ENCODE measurements around the gene EEF1AKMT3.
"Not testable (repeated sequence)": the region's sequence is repeated elsewhere in the genome, so short reads cannot be mapped to it uniquely, and the experiment has no call there.

EEF1AKMT3 gene

DNA sequence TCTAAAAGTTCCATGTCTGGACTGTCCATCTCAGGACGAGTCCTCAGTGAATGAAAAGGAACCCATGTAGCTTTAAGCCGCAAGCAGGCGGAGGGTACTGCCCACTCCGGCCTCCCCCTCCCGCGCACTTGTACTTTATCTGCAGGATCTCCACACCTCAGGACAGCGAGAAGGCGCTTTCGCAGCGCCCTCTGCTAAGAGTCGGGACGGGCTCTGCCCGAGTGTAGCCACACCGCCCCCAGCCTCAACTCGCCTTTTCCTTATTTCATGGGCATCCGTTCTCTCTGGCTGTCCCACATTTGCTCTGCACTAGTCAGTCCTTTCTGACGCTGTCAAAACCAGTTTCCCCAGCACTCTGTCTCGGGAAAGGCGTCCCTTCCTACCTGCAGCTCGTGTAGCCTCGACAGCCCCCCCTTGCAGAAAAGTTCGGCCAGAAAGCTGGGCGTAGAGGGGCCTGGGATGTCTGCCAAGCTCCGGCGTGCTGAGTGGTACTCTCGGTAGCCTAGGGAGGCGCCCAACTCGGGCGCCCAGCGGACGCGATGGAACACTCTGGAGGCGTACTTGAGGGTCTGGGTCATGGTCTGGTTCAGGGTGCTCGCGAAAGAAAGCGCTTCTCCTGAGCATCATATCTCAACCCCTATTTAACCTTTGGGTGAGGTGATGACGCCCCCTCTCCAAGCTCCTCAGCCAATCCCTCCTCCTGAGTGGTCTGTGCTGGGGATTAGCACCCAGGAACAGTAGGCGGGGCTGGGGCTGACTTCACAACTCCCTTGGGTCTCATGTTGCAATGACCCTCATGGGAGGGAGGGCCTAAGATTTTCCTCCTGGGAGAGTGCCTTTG, 5.7 kb upstream of the EEF1AKMT3 start, which contains the start of gene CYP27B1:
Gene CYP27B1, minus strand, starts transcription at position 615 of the 841 bp plus-strand sequence. Its CDS starts 37 bp downstream, at position 578.
- DNase-seq, result no peak

DNA sequence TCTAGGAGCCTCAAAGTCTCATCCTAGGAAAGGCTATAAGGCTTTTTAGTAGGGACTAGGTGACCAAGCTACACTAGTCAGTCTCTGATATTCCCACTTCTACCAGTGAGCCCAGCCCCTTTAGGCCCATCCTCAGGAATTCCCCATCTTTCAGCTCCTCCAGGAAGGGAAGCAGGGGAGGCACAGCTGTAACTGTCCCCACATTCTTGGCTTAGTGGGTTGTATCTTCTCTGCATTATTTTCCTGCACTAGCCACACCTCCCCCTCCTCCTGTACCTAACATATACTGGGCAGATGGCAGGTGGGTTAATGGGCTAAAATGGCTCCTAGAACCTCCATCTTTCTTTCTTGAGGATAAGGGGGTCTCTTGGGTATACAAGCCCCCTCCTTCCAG, 5.1 kb upstream of the EEF1AKMT3 start:
- DNase-seq, result no peak

DNA sequence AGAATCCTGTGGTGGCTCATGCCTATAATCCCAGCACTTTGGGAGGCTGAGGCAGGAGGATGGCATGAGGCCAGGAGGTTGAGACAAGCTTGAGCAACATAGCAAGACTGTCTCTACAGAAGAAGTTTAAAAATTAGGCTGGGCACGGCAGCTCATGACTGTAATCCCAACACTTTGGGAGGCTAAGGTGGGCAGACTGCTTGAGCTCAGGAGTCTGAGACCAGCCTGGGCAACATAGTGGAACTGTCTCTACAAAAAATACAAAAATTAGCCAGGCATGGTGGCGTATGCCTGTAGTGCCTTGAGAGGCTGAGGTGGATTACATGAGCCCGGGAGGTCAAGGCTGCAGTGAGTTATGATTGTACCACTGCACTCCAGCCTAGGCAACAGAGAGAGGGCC, 4.5 kb upstream of the EEF1AKMT3 start:
- DNase-seq, result no peak

DNA sequence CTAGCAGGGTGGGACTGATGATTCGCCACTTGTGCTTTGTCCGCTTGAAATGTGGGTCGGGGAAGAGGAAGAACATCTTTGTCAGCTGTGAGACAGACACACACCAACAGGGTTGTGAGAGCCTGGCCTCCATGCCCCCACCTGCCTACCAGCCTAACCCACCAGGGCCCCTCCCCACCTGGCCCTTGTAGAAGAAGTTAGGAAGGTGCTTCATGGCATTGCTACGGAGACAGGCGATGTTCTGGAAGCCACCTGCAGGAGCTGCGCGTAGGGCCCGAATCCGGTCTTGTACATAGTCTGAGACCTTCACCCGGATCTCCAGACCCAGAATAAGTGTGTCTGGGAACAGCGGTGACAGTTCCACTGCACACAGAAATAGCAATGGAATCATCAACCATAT, 2.8 kb upstream of the EEF1AKMT3 start:
- DNase-seq, result no peak

DNA sequence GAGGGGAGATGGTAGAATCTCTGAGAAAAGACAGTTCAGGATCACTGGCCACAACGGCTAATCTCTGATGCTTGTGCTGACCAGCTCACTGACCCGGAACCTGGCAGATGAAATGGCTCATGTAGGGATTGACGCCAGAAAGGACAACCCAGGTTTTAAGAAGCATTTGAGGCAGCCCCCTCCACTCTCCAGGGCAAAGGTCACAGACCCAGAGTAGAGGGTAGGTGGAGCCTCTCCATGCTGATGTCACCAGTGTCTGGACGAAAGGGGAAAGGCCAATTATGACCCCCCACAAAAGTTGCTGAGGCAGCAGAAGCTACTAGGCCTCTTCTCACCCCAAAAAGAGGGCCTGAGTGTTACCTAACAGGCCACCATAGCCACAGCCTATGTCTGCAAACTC, 1.7 kb upstream of the EEF1AKMT3 start:
- DNase-seq, result no peak

DNA sequence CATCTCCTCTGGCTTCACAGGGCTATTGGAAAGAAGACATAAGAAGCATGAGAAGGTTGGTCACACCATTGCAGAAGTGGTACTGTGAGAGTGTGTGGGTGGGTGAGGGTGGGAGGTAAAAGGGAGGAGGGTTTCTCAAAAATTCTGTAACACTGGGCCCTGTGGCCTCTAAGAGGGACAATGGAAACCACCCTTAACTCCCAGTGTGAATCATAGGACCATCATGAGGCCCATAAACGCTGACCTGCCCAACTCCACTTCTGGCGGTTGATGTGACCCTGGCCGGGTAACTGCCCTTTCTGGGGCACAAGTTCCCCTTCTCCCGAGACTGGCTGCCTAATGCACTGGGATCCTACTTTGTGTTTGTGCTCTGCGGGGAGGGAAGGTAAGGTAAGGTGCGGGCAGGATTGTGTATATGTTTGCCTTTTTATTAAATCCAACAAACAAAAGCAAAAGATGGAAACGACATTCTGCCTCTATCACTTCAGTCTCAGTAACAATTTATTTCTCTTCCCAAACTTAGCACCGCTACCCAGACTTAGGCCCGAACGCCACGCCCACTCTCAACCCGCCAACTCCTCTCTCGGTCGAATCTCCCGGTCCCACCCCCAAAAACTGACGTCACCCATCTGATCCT, 1.1 kb upstream of the EEF1AKMT3 start:
- DNase-seq, result peak; percentile 91

DNA sequence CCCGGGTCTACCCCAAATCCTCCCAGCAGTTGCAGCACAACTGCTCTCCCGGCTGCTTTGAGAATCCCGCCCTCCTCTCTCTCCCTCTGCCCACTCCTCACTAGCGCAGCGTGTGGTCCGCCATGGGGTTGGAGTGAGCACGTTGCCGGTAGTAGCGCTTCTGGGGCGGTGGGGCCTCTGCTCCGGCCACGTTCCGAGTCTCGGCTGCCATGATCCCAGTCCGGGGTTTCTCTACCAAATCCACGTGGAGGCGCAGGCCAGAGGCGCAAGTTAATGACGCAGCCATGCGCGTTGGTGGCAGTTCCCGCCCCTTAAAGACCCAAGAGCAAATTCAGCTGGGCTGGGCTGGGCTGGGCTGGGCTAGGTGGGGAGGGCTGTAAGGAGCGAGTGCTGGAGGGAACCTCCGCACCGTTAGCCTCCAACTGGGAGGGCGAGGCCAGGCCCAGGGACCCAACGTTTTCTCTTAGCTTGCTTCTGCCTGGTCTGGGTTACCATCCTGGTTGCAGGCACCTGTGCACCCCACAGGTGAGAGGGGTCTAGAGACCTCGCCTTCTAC, 463 bp upstream of the EEF1AKMT3 start, which contains the start of gene METTL1:
Gene METTL1, minus strand, starts transcription at position 233 of the 556 bp plus-strand sequence. Its CDS starts 22 bp downstream, at position 211.
- DNase-seq, result peak; percentile 96

DNA sequence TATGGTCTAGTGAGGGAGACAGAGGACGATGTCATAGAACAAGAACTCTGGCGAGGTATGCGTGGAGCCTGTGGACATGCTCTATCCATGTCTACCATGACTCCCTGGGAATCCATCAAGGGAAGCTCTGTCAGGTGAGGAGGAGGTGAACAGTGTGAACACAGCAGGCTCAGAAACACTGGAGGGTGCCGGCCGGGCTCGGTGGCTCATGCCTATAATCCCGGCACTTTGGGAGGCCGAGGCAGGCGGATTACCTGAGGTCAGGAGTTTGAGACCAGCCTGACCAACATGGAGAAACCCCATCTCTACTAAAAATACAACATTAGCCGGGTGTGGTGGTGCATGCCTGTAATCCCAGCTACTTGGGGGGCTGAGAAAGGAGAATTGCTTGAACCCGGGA, 2.2 kb downstream of the EEF1AKMT3 start:
- not testable (repeated sequence) for DNase-seq

DNA sequence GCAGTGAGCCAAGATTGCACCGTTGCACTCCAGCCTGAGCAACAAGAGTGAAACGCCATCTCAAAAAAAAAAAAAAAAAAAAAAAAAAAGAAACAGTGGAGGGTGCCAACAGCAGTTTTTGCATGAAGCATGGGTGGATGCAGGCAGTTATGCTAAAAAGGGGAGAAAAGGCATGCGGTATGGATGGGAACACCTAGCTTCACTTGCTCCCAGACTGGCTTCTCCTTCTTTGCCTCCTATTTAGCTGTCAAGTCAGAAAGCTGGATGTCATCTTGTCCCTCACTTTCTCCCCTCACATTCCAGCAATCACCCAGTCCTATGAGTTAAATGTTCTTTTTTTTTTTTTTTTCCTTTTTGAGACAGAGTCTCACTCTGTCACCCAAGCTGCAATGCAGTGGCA, 2.6 kb downstream of the EEF1AKMT3 start:
- DNase-seq, result no peak

DNA sequence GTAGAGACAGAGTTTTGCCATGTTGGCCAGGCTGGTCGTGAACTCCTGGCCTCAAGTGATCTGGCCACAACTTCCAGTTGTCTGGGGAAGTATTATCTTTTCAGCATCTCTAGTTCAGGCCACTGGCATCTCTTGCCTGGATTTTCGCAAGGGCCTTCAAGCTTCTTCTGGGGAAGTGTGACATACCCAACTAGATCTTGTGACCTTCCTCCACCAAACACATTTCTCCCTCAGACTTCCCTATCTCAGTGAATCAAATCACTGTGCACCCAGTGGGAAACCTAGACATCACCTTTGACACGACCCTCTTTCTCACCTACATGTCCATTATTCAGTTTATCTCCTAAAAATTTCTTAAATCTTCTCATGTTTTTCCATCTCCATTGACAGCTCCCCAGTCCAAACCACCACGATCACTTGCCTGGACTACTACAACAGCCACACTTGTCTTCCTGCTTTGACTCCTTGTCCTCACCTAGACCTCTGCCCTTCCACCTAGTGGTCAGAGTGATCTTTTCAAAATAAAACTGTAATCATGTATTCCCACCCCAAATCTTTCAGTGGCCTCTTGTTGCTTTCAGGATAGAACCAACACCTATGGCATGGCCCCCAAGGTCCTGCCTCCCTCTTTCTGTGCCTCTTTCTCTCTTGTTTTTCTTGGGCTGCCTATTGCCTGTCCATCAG, 3.3 kb downstream of the EEF1AKMT3 start:
- DNase-seq, result no peak

DNA sequence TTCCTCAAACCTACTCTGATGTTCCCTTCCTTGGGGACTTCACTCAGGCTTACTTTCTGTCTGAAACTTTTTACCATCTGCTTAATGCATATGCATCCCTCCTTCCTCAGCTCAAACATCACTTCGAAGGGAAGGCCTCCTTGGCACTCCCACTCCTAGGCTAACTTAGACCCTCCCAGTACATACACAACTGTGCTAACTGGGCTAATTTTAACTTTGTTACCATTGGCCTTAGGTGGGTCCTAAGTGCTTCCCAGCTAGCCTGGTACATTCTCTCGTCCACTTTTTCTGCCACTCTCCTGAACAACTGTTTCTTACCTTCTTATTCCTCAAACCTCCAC, 3.8 kb downstream of the EEF1AKMT3 start:
- DNase-seq, result no peak

DNA sequence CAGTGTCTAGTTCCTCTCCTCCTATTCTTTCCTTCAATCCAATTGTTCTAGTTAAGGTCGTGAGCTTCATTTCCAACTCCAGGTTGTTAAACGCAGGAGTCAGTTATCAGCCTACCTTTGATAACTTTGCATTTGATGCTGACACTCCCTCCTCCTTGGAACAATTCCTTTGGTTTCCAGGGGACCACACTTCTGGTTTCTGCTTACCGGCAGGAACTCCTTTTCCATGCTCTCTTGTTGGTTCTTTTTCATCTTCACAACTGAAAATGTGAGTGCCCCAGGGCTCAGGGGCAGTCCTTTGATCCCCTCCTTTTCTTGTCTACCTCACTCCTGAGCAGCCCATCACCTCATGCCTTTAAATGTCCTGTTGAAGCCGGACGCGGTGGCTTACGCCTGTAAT, 5.0 kb downstream of the EEF1AKMT3 start:
- DNase-seq, result no peak

DNA sequence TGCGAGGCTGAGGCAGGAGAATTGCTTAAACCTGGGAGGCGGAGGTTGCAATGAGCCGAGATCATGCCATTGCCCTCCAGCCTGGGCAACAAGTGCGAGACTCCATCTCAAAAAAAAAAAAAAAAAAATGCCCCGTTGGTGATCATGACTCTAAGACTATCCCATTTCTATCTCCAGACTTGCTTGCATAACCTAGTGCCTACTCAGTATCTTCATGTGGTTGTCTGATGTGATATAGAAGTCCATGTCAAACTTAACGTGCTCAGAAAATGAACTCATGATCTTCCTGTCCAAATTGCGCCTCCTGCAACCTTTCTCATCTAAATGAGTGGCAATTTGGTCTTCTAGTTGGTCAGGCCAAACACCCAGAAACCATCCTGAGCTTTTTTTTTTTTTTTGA, 5.5 kb downstream of the EEF1AKMT3 start:
- no peak for DNase-seq

DNA sequence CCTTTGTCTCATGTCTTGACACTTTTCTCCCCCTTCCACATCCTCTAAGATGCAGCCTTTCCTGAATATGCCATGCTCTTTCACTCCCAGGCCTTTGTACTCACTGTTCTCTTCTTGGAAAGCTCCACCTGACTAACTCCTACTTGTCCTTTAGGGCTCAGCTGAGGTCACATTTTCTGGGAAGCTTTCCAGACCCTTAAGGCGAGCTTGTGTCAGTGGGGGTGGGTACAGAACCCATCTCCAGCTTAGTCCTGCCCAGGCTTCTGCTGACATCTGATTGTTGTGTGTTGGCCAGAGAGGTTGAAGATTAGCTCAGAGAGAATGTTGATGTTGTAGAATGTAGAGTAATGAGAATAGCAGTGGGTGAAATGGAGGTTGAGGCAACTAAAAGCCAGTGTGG, 7.3 kb downstream of the EEF1AKMT3 start:
- no peak for DNase-seq

DNA sequence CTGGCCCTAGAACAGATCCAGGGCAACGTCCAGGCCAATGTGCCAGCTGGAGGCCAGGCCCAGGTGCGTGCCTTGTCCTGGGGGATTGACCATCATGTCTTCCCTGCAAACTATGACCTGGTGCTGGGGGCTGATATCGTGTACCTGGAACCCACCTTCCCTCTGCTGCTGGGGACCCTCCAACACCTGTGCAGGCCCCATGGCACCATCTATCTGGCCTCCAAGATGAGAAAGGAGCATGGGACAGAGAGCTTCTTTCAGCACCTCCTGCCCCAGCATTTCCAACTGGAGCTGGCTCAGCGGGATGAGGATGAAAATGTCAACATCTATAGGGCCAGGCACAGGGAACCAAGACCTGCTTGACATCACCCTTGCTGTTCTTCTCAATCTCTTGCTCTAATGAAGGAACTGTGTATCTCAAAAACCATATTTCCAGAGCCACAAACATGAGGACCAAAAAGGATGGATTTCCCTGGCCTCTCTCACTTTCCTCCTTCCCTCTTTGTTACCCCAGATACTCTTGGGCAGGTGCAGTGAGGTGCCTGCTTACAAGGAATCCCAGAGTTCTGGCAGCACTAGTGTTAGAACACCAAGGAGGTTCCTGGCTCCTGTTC, 8.0 kb downstream of the EEF1AKMT3 start:
- no peak for DNase-seq

DNA sequence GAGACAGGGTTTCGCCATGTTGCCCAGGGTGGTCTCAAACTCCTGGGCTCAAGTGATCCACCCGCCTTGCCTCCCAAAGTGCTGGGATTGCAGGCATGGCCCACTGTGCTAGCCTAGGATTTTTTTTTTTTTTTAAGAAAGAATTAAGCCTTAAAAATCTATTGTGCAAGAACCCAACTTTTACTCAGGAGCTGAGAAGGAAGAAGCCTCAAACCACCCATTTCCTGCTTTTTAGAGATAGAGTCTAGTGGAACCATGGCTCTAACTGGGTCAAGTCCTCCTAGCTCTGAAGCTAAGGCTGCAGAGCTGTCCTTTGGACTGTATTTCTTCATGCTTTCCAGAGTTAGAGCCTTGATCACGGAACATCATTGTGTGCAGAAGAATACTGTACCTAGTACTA, 8.8 kb downstream of the EEF1AKMT3 start:
- no peak for DNase-seq

DNA sequence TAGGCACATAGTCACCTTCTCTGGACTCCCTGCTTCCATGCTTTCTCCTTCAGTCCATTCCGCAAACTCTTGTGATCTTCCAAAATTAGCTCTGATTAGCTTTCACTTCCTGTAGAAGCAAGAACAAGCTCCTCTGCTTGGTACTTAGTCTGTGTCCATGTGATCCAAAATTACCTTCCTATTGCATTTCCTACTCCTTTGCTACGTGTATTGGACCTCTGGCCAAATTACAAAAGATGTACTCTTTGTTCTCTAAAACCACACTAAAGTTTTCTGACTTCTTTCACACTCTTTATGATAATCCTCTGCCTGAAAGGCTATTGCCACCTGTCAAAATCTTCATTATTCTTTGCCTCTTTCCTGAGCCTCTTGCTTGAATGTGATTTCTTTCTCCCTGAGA, 9.4 kb downstream of the EEF1AKMT3 start:
- no peak for DNase-seq

DNA sequence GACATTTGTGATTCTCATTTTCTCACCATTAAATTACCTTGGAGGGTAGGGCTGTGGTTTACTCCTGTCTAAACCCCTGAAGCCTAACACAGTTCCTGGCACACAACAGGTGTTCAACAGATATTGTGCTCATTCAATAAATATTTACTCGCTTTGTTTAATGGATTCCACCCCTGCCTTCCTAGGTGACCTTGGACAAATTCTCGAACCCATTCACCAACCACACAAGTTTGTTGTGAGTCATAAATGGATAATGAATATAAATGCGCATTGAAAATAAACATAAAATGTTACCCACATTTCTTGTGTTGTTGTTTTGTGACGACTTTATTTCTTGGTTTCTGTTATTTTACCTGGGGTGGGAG, 9.8 kb downstream of the EEF1AKMT3 start:
- no peak for DNase-seq

DNA sequence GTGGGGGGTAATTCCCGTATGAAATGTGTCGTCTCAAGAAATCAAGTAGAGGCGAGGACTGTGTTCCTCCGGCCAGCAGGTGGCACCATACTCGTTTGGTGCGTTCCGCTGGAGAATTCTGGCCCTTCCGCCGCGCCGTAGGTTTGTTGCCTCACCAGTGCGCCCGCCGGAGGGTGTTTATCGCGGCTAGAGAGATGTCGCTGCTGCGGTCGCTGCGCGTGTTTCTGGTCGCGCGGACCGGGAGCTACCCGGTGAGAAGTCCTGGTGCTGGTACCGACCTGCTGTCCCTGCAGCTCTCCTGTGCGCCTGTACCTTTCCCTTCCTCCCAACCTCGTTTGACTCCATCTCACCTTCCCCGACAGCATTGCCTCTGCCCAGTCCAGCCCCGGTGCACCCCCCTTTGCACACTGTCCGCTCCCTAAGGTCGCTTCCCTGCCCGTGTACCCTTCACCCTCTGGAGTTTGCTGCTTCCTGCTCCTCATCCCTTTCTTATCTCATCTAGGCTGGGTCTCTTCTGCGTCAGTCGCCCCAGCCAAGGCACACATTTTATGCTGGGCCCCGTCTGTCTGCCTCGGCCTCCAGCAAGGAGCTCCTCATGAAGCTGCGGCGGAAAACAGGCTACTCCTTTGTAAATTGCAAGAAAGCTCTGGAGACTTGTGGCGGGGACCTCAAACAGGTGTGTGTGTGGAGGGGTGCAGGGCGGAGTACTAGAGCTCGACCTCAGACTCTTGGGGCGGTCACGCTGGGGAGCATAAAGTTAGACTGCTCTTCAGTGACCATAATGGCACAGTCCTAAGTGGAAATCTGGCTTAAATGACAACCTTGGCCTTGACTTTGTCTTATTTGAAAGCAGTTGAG, 10.4 kb downstream of the EEF1AKMT3 start, which contains the start of gene TSFM:
Gene TSFM, plus strand, starts transcription at position 180 of the 858 bp plus-strand sequence. Its CDS starts 15 bp downstream, at position 195.
- DNase-seq, result peak; percentile 96

DNA sequence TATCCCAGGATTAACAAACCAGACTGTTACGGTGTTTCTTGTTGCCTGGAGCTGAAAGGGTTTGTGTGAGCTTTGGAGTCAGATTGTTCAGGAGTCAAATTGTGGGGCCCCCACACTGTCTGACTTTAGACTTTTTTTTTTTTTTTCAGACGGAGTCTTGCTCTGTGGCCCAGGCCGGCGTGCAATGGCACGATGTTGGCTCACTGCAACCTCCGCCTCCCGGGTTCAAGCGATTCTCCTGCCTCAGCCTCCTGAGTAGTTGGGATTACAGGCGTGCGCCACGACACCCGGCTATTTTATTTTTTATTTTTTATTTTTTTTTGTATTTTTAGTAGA, 11.0 kb downstream of the EEF1AKMT3 start:
- DNase-seq, result no peak

DNA sequence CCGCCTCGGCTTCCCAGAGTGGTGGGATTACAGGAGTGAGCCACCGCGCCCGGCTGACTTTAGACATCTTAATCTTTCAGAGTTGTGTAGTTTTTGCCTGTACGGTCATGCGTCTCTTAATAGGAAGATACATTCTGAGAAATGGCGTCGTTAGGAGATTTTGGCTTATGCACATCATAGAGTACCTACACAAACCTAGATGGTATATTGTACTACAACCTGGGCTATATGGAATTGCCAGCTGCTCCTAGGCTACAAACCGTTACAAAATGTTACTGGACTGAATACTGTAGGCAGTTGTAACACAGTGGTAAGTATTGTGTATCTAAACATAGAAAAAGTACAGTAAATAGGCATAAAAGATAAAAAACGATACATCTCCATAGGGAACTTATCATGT, 11.4 kb downstream of the EEF1AKMT3 start:
- no peak for DNase-seq

DNA sequence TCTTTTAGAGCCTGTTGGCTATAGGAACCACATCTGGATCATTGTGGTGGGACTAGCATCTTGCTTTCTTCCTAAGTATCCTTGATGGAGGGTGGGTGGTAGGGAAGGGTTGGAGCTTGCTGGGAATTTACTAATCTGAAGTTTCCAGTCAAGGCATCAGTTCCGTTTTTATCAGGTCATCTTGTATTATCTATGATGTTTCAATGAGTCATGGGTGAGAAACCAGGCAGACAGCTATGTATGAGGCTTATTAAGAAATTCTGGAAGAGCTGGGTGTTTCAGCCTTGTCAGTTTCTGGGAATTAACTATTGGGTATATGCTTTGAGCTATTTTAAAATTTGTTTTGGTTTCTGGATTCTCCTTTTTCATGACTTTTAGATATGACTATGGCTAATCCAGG, 21.5 kb downstream of the EEF1AKMT3 start:
- no peak for DNase-seq

Measured in stimulated activated CD4-positive, alpha-beta T cell treated with anti-CD3 and anti-CD28 coated beads, Interleukin-1b, Interleukin-23, amount 100 ng/mL, for 48 hours (primary cell).